Peyer's patch (tissue), 4 donors: ENCODE measurements around the gene MAP3K13. TPM values are rescaled to one million over a fixed set of nuclear protein-coding genes. Genes with fewer than 3 reads are reported as not detected.

ENCODE experiments used
- DNase-seq, 3 donors: peaks; one replicate each; pipeline ENCODE4 v3.0.0-alpha.2; 2017 to 2019
- H3K27ac ChIP-seq, 4 donors: fragments of 200-600 bp; sonication (generic); one replicate each; pipeline ENCODE4 v1.5.1; 2016 to 2019
- H3K27me3 ChIP-seq, 2 donors: fragments of 200-600 bp; sonication (generic); one replicate each; pipeline ENCODE4 v1.5.1; 2019
- H3K36me3 ChIP-seq, 3 donors: fragments of 200-600 bp; sonication (generic); one replicate each; pipeline ENCODE4 v1.5.1; 2016 to 2019
- H3K4me1 ChIP-seq, 4 donors: fragments of 200-600 bp; sonication (generic); one replicate each; pipeline ENCODE4 v1.5.1; 2016 to 2019
- H3K4me3 ChIP-seq, 4 donors: fragments of 200-600 bp; sonication (generic); 1 replicate in 3 of 4; 2 replicates in 1 of 4; pipeline ENCODE4 v1.5.1; 2016 to 2019; ENCODE audit warnings: mild to moderate bottlenecking in 1 of 4
- H3K9me3 ChIP-seq, 4 donors: fragments of 200-600 bp; sonication (generic); one replicate each; pipeline ENCODE4 v1.5.1; 2016 to 2019; ENCODE audit warnings: mild to moderate bottlenecking in 1 of 4
- POLR2A ChIP-seq, 2 donors: fragments of 450-650 bp; IDR thresholded peaks; one replicate each; pipeline ENCODE4 v1.5.1; 2017; ENCODE audit warnings: antibody characterized with exemption in 2 of 2, mild to moderate bottlenecking in 2 of 2, moderate library complexity in 2 of 2
- total RNA-seq, 4 donors: library from RNA; depleted of rRNA; stranded (reverse); fragments of >200 nt; gene quantifications; one replicate each; pipeline ENCODE4 v1.1.0, GENCODE V29; 2016
- TF ChIP-seq, protein P1 (sequence below), 6 experiments: fragments of 450-650 bp in 4 of 6; fragments of 200-600 bp in 2 of 6; sonication (generic) in 1 of 6; IDR thresholded peaks; one replicate each; pipeline ENCODE4 v1.5.1; 2017 to 2019; ENCODE audit warnings: antibody characterized with exemption in 6 of 6, mild to moderate bottlenecking in 3 of 6, moderate library complexity in 1 of 6

MAP3K13 gene
- total RNA-seq, 4 donors from 2014 or later, result 40.4 to 60.2 (median 52.1) TPM

DNA sequence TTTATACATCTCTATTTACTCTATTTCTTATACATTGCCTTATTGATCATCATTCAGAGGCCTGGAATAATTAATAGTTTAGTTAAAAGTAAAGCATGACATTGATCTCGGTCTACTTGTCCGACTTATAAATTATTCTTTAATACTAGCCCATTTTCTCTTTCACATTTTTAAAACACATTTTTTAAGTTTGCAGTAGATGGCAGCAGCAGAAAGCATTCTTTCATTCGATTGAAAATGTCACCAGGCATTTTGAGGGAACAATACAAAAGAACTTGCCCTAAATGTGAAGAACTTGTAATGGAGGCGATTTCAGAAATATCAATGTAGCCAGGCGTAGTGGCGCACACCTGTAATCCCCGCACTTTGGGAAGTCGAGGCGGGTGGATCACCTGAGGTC is 15.5 kb upstream of the MAP3K13 start:
- no peaks in the 10 kb centered on the region for H3K27me3 ChIP-seq
- peaks cover 0 to 7% (median 0%) of the 10 kb centered on the region in 4 donors for H3K4me1 ChIP-seq
- no peak overlapping the region for H3K27ac ChIP-seq
- H3K36me3 ChIP-seq, result no peaks in the 10 kb centered on the region
- H3K9me3 ChIP-seq, result no peaks in the 10 kb centered on the region
- TF ChIP-seq POLR2A (IDR thresholded peaks at IDR 0.05), result no peak
- TF ChIP-seq, protein P1, sequence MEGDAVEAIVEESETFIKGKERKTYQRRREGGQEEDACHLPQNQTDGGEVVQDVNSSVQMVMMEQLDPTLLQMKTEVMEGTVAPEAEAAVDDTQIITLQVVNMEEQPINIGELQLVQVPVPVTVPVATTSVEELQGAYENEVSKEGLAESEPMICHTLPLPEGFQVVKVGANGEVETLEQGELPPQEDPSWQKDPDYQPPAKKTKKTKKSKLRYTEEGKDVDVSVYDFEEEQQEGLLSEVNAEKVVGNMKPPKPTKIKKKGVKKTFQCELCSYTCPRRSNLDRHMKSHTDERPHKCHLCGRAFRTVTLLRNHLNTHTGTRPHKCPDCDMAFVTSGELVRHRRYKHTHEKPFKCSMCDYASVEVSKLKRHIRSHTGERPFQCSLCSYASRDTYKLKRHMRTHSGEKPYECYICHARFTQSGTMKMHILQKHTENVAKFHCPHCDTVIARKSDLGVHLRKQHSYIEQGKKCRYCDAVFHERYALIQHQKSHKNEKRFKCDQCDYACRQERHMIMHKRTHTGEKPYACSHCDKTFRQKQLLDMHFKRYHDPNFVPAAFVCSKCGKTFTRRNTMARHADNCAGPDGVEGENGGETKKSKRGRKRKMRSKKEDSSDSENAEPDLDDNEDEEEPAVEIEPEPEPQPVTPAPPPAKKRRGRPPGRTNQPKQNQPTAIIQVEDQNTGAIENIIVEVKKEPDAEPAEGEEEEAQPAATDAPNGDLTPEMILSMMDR (IDR thresholded peaks at IDR 0.05), result no peak
- no peak overlapping the region for H3K4me3 ChIP-seq
- no peak for DNase-seq

DNA sequence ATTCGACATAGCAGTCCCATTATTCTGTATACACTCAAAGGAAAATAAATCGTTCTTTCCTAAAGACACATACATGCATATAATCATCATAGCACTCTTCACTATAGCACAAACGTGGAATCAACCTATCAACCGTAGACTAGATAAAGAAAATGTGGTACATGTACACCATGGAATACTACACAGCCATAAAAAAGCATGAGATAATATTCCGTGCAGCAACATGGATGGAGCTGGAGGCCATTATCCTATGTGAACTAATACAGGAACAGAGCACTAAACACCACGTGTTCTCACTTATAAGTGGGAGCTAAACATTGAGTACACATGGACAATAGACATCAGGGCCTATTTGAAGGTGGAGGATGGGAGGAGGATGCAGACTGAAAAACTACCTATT is 12.1 kb upstream of the MAP3K13 start:
- Histone ChIP-seq H3K9me3 (no peaks in the 10 kb centered on the region), H3K36me3 (no peaks in the 10 kb centered on the region), H3K27me3 (no peaks in the 10 kb centered on the region), H3K4me1 (no peaks in the 10 kb centered on the region), H3K27ac (no peak overlapping the region), H3K4me3 (no peak overlapping the region)
- TF ChIP-seq, protein P1 (IDR thresholded peaks at IDR 0.05), result no peak
- no peak for TF ChIP-seq POLR2A (IDR thresholded peaks at IDR 0.05)
- DNase-seq, result no peak

DNA sequence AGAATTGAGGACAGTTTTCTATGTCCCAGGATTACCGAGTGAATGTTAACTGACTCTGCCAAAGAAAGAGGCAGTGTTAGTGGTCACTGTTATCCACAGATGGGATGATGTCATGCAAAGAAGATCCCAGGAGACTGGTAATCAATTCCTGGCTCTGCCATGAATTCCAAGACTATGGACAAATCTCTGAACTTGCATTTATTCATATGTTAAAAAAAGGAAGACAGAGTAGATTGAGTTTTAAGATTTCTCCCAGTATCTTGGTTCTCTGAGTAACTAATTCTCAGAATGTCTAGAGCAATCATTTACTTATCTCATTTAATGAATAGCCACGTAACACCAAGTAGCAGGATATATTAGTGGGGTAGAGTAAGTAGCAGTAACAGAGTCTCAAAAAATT is 11.5 kb upstream of the MAP3K13 start:
- no peaks in the 10 kb centered on the region for H3K36me3 ChIP-seq
- H3K27ac ChIP-seq, result no peak overlapping the region
- TF ChIP-seq POLR2A (IDR thresholded peaks at IDR 0.05), result no peak
- TF ChIP-seq, protein P1 (IDR thresholded peaks at IDR 0.05), result no peak
- H3K4me1 ChIP-seq, result no peaks in the 10 kb centered on the region
- no peaks in the 10 kb centered on the region for H3K27me3 ChIP-seq
- no peaks in the 10 kb centered on the region for H3K9me3 ChIP-seq
- no peak overlapping the region for H3K4me3 ChIP-seq
- DNase-seq, result no peak

DNA sequence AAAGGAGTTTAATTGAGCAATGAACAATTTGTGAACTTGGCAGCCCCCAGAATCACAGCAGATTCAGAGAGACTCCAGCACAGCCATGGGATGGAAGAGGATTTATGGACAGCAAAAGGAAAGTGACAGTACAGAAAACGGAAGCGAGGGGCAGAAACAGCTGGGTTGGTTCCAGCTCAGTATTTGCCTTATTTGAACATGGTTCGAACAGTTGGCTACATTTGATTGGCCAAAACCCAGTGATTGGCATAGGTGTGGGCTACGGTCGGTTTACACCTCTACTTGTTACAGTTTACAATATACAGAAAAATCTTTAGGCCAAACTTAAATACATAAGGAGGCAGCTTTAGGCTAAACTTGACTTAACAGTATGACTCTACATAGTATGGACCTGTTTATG is 9.7 kb upstream of the MAP3K13 start:
- no peak for TF ChIP-seq POLR2A (IDR thresholded peaks at IDR 0.05)
- TF ChIP-seq, protein P1 (IDR thresholded peaks at IDR 0.05), result no peak

DNA sequence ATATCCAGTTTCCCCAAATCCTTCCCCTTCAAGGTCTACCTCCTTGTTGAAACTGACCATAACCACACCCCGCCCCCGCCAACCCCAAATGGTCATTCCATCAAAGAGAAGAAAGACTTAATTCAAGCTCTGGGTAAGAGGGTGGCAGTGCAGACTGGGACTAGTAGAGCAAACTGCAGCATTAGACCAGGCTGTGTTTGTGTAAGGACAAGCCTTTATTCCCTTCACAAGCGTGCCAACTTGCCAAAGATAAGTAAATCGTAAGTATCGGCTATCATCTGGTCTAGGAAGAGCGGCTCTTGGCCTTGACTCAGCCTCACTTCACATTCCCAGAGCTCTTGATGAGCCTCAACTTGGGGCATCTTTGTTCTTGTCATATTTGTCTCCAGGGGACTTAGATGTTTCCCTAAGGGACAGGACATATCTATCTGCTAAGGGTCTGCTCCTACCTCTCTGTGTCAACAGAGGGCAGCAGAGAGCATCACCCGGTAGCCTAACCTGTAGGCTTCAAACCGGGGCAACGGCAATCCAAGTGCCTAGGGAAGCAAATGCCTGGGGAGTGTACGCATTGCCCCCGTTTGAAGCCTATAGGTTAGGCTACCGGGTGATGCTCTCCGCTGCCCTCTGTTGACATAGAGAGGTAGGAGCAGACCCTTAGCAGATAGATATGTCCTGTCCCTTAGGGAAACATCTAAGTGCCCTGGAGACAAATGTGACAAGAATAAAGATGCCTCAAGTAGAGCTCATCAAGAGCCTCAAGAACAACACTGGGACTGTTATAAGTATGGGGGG is 8.9 kb upstream of the MAP3K13 start:
- Histone ChIP-seq H3K9me3 (no peaks in the 10 kb centered on the region), H3K4me1 (no peaks in the 10 kb centered on the region), H3K4me3 (no peak overlapping the region), H3K27ac (no peak overlapping the region), H3K36me3 (no peaks in the 10 kb centered on the region), H3K27me3 (no peaks in the 10 kb centered on the region)
- TF ChIP-seq POLR2A (IDR thresholded peaks at IDR 0.05), result no peak
- TF ChIP-seq, protein P1 (IDR thresholded peaks at IDR 0.05), result peak in 5 of 6 experiments; percentile 17 to 73 (median 66)
- DNase-seq, result peak; percentile 55 to 88 (median 61)

More for the DNA sequence above, 9.7 kb upstream of the MAP3K13 start:
- H3K27ac ChIP-seq, result no peak overlapping the region
- H3K4me3 ChIP-seq, result no peak overlapping the region
- no peaks in the 10 kb centered on the region for H3K27me3 ChIP-seq
- DNase-seq, result no peak
- H3K9me3 ChIP-seq, result no peaks in the 10 kb centered on the region
- no peaks in the 10 kb centered on the region for H3K36me3 ChIP-seq
- no peaks in the 10 kb centered on the region for H3K4me1 ChIP-seq
